Stimulated activated CD4-positive, alpha-beta T cell treated with anti-CD3 and anti-CD28 coated beads, Interleukin-2, amount 100 ng/mL, for 24 hours (primary cell): ENCODE results near the gene CASK.

Source experiments
- DNase-seq, 2 donors: peaks; one replicate each; pipeline ENCODE4 v3.0.0-alpha.2; 2020

The CASK gene

GRCh38 chrX:41906515-41907187, 16.7 kb downstream of the CASK start:
- no peak for DNase-seq

DNA sequence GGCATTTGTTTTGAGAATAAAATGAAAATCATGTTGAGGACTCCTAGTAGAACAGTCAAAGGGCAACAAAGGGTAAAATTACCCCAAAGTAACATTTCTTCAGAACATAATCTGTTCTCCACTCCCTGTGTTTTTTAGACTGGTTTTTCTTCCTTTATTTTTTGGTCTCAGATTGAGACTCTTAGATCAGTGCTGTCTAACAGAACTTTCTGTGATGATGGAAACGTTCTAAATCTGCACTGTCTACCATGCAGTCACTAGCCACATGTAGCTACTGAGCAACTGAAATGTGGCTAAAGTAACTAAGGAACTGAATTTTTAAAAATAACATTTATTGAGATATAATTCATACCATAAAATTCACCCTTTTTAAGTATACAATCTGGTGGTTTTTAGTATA, 19.8 kb downstream of the CASK start:
- DNase-seq: no peak

DNA sequence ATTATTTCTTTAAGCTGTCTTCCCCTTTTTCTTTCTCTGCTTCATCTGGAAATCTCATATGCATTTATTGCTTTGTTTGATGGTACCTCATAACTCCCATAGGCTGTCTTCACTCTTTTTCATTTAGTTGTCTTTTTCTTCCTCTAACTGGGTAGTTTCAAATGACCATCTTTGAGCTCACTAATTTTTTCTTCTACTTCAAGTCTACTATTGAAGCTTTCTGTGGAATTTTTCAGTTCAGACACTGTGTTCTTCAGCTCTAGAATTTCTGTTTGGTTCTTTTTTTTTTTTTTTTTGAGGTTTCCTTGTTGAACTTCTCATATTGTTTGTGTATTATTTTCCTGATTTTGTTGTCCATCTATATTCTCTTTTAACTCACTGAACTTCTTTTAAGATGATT, 23.0 kb downstream of the CASK start:
- no peak for DNase-seq

GRCh38 chrX:41895826-41896225, 27.5 kb downstream of the CASK start:
- DNase-seq: no peak

- no peak for DNase-seq
These were observed 33.3 kb downstream of the CASK start for GRCh38 chrX:41890026-41890423.

GRCh38 chrX:41889317-41890025, 33.9 kb downstream of the CASK start:
- DNase-seq: no peak

DNA sequence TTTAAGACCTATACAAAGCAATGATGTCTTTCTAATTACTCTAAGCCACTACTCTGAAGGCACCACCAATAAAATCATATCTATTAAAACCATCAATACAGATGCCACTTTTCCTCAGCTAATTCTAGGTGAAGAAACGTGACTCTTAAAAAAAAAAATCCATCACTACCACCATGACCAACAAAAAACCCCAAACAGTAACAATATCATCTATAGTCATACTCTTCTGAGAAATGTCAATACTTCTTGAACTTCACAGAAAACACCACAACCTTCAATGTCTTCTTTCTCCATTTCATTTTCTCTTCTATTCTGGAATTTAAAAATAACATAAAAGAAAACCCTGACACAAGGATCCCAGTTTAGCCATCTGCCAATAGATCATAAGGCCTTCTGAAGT, 35.7 kb downstream of the CASK start:
- no peak for DNase-seq

DNA sequence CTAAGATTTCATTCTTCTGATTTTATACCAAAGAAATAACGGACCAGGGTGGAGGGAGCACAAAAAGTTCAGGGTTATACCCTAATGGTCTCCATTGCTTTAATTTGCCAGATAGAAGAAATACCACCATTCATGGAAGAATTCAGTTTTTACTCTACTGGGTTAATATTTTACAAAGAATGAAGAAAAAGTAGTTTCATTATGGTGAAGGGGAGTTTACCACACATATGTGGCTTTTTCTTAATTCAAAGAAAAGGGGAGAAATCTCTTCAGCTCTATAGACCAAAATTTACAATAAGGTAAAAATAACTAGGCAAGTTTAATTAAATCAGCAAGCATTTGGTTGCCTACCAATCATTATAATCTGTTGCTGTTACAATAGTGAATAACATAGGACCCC, 37.6 kb downstream of the CASK start:
- DNase-seq: no peak

- no peak for DNase-seq
These were observed 42.2 kb downstream of the CASK start for GRCh38 chrX:41881166-41881565.

GRCh38 chrX:41877167-41877566, 46.2 kb downstream of the CASK start:
- DNase-seq: no peak

GRCh38 chrX:41875142-41875541, 48.2 kb downstream of the CASK start:
- no peak for DNase-seq

- no peak for DNase-seq
These were observed 52.6 kb downstream of the CASK start for GRCh38 chrX:41870719-41871151.

DNA sequence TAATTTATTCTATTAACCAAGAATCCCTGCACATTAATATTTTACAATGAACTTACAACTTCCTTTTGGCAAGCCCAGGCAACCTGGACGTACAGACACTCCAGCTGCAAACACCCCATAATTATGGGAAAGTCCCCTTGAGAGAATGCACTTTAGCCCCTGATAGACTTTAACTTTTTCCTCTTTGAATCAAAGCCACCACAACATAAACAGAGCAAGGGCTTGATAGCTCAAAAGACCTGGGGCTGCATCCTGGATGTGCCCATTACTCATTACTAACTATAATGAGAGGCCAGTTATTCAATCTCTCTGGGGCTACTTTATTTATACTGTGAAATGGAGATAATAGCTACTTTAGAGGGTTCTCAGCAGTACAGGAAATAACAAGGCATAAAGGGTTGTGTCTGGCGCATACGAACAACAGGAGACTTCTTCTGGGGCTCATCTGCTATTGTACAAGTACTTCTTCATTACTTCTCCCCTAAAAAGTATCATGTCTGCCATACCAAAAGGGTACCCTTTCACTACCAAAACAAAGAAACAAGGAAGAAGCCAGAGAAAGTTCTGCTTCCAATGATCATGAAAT, 54.9 kb downstream of the CASK start:
- DNase-seq: no peak

DNA sequence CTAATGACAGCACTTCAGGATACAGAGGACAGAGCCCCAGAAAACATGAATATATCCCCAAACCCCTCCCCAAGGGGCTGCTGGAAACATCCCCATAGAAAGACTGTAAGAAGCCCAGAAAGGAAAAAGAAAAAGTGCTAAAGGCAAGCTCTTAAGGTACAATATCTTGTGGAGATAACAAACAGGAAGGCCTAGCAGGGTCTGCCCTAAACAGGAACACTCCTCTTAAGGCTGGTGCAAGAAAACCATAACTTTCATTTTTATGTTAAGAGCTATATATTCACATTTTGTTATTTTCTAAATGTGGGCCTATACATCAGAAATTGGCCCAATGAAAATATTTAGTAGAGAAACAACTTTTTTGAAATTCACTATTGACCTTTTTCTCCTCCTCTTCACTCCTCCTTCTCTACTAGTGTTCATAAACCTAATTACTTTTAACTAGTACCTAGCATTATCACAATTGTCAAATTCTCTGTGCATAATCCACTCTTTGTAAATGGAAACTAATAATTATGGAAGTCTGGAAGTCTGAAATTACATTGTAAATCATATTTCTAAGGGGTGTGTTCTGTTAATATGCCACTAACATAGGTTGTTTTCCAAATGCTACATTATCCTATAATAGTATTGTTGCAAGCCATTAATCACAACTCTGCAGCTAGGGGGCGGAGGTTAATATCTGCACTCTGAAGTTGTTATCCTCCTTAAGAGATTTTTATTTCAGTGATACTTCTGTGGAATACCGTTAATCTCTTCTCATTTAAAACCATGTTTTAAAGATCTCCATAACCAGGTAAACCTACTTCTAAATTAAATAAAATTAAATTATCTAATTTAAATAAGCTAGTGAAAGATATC, 59.8 kb downstream of the CASK start:
- no peak for DNase-seq

GRCh38 chrX:41862562-41863184, 60.7 kb downstream of the CASK start:
- DNase-seq: no peak

DNA sequence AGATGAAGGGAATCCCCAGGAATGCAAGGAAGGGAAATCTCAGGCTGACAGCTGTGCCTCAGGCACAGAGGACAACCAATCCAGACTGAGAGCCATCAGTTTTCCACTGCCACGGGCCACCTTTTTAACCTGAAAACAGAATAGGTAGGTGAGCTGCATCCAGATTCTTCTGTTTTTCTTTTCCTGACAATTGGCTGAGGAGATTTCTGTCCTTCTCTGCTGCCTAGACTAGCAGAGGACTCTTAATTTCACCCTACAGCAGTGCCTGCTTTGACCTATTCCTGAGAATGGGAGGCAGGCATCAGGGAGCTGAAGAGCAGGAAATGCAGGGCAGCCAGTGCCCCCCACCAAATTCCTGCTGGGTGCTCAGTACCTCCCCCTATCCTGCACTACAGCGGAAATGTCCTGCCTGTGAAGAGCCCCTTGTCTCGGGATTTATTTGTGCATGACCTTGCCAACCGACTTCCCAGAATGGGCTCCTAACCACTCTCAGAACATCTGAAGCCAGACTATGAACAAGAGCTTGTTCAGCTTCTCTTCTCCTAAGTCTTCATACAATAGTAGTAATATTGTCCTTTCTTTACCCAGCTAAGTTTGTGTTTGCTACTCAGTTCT, 65.1 kb downstream of the CASK start:
- DNase-seq: no peak

DNA sequence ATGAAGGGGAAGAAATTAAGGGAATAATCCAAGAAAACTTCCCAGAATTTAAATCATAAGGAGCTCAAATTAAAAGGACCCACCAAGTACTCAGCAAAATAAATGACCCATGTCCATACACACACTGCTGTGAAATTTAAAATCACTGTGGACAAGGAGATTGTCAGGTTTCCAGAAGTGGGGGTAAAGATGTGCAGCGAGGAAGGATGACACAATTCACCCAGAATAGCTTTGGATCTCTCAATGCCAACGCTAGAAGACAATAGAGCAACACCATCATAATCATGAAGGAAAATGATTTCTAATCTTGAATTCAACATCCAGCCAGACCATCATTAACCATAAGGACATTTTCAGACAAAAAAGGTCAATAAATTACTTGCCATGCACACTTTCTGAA, 65.7 kb downstream of the CASK start:
- no peak for DNase-seq

GRCh38 chrX:41846714-41847113, 76.6 kb downstream of the CASK start:
- no peak for DNase-seq

DNA sequence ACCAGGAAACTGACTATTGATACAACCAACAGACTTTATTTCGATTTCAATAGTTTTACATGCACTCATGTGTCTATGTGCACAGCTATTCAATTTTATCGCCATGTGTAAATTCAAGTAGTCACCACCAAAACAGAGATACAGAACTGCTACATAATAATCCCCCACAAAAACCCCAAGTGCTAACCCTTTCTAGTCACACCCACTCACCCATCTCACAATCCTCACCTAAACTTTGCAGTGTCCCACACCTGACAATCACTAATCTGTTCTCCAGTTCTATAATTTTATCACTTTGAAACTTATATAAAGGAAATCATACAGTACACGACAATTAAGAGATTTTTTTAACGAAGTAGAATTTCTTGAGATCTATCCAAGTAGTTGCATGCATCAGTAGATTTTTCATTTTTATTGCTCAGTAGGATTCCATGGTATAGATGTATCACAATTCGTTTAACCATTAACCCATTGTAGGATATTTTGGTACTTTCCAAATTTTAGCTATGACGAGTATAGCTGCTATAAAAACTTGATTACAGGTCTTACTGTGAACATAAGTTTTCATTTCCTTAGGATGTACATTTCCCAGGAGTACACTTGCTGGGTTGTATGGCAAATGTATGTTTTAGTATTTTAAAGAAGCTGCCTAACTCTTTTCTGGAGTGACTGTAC, 85.9 kb downstream of the CASK start:
- DNase-seq: no peak

DNA sequence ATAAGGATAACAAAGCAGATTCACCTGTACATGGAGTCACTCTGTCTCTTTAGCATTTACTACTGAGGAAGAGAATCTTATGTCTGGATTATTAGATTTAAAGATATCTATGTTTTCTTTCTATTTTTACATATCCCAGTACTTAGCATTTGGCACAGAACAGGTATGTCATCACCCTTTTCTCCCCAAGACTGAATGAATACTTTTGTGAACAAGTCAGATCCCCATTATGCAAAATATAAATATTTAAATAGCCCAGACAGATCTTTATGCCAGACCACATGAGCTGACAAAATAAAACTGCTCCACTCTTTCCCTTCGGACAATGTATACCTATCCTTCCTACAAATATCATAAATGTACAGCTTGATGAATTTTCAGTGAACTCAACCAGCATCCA, 94.5 kb downstream of the CASK start:
- DNase-seq: no peak

- no peak for DNase-seq
These were observed 95.5 kb downstream of the CASK start for GRCh38 chrX:41827886-41828285.

DNA sequence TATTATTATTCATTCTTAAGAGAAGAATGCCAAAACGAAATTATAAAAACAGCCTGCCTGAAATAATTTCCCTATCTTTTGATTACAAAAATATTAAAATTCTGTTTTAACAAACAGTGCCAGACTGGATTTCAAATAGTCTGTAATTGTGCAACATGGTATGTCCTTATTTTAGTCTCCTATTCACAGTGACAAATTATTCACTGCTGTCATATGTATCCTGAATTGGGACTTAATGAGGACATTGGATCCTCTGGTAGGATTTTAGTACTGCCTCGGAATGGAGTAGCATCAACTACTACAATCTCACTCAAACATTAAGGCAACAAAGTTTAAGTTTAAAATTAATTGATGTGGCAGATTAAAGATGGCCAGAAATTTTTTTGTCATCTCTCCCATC, 97.6 kb downstream of the CASK start:
- DNase-seq: no peak
